Fibroblast of gingiva (primary cell): ENCODE data around the gene NFE2L1.
A peak's percentile ranks its signal among the peaks of the same experiment; 100 is the strongest.
"Not testable (repeated sequence)": the region's sequence is repeated elsewhere in the genome, so short reads cannot be mapped to it uniquely, and the experiment has no call there.

Experiments used
- DNase-seq: peaks from one replicate; pipeline ENCODE4 v3.0.0-alpha.2; 2011; ENCODE audit warnings: low read depth

Gene NFE2L1

DNA sequence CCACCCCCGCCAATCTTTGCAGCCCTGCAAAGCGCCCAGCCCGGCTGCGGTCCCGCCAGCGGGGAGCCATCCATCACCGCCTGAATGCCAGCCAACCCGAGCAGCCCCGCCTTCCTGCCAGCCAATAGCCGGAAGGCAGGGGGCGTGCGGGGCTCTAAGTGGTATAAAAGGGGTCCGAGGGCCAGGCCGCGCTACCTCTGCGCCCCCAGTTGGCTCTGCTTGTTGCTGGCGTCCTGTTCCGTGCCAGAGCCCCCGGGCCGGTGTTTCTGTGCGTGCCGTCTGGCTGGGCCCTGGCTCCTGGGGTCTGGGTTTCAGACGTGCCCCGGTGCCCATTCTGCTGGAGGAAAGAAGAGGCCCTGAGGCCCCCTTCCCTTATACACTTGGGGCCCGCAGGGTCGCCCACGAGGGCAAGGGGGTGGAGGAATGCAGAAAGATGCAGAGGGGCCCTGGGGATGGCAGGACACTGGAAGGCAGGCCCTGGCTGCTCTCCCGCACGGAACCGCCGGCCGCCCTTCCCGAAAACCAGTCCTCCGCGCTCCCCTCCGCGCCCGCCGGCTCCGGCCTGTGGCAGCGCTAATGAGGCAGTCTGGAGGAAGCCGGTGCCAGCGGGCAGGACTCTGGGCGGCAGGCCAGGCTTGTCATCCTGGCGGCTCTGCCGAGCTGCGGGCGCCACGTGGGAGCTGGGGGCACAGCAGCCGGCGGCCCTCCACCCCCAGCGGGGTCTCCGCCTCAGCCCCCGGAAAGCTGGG, 24.6 kb upstream of the NFE2L1 start:
- DNase-seq, result peak; percentile 82

DNA sequence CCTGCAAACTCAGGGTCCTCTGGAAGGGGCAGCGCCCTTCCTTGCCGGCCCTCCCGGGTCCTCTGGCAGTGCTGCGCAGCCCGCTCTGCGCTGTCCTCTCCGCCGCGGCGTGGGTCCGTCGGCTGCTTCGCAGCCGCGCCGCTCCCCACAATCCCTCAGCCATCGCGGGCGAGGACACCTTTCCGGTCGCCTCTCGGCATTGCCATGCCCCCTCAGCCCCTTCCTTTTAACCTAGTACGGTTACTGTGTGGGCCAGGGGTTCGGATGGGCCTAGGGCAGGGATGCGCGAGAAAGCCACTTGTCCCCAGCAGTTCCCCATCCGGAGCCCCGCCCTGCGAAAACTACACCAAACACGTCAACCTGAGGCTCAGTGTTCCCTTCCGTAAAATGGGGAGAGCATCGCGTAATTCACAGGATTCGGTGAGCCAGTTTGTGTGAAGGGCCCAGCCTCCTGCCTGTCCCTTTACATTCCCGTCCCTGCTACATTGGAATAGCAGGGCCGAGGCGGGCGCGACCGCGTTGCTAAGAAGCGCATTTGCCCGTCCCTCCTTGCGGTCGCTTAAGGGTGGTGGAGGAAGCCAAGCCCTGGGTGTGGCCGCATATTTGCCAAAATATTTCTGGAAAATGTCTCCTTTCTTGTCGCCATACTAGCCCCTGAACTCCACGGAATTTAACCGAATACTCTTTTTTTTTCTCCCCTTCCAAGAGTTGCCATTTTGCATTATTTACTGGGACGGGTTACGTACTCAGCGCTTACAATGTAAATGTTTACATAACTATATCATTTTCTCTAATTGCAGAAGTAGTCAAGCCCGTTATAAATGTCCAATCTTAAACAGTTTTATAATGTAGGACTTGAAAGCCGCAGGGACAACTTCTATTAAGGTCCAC, 23.8 kb upstream of the NFE2L1 start:
- peak; percentile 60 for DNase-seq

DNA sequence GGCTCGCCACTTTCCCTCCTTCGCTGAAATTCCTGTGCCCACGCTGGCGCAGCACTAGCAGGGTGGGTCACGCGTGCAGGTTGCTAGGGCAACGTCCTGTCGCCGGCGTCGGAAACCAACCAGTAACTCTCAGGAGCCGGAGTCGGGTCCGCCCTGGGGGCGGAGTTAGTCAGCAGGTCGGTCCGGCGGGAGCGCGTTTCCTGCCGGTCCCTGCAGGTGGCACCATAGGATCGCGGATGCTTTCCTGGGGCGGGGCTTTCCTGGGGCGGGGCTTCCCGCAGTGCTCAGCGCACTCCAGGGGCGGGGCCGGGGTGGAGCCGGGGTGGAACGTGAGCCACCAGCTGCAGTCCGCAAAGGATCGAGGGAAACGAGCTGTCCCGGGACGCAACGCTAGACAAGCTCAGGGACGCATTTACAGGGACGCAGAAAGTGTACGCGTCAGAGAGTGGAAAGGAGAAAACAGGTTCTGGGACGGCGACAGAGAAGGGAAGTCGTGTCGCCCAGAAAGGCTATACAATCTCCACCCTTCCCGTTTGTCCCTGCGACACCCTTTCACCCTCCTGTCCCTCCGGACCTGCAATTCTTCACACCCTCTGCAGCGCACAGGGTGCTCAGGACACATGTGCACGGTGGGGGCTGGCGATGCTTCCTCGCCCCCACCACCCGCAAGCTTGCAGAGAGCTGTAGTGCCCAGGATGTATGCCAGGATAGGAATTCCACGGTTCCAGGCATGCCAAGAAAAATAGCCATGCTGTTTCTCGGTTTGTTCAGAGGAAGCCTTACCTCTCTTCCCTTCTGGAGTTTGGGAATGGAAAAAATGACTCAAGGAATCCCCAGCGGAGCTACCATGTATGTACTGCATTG, 22.9 kb upstream of the NFE2L1 start:
- peak; percentile 94 for DNase-seq

- no peak for DNase-seq
These were observed 22.2 kb upstream of the NFE2L1 start for GRCh38 chr17:48025904-48026501.

DNA sequence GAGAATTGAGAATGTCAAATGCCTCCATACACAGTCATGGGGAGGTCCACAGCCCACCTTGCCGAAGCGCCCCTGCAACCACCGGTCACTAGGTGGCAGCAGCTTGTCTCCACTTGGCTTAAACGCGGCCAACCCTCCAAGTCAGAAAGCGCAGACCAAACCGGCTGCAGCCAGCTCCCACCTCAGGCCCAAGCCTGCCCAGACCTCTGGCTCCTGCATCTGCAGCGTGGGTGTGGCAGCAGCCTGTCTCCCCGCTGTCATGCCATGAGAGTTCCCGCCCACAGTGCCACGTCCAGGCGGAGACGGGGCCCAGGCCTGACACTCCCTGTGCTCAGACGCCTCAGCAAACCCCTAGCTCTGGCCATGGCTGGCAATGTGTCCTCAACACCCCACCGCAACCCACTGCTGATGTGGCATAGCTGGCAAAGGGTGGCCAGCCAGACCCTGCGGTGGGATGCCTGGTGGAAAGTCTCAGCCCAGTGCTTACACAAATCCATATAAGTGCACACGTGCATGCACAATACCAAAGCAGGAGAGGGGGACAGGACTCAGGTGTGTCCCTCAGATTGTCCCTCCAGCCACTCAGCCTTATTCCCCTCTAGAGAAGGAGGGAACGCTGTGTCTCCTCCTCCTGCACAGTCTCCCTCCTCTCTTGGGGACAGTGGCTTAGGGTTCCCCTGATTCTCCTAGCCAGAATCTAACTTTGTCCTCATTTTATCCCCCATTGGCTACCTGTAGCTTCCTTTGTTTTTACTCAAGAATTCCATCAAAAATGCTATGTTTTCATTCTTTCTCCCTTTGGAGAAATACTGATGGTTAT, 21.4 kb upstream of the NFE2L1 start:
- peak; percentile 93 for DNase-seq

- no peak for DNase-seq
These were observed 20.7 kb upstream of the NFE2L1 start for GRCh38 chr17:48027322-48027981.

DNA sequence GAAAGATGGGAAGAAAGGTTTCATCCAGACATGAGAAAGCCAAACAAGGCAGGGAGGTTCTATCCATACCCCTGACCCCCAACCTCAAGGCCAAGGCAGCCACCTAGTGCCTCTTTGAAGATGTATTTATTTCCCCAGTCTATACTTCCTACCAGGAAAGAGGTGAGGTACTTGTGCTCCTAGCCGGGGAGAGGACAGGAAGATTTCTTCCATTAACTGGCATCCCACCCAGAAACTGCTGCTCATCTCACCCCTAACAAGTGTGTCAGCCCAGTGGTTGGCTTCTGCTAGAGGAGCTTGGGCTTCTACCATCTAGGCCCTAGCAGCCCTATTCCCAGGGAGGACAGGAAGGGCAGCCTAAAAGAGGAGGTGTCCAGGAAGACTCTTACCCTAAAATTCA, 19.4 kb upstream of the NFE2L1 start:
- DNase-seq, result no peak

DNA sequence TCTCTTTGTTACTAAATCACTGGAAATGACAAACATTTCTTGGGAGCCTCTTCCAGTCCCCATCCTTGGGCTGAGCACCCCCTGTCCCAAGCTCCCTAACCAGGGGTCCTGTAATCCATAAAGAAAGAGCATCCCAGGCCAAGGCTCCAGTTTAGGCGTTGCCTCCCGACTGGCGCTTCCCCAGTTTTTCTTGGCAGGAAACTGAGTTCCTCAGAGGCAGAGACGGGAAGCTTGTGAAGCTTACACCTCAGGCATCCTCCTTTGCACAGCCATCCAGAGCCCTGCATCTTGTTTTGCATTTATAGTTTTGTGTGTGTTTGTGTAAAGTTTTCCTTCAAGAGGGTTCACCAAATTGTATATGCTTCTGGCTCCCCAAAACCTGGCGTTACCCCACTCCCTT, 17.6 kb upstream of the NFE2L1 start:
- peak; percentile 53 for DNase-seq

DNA sequence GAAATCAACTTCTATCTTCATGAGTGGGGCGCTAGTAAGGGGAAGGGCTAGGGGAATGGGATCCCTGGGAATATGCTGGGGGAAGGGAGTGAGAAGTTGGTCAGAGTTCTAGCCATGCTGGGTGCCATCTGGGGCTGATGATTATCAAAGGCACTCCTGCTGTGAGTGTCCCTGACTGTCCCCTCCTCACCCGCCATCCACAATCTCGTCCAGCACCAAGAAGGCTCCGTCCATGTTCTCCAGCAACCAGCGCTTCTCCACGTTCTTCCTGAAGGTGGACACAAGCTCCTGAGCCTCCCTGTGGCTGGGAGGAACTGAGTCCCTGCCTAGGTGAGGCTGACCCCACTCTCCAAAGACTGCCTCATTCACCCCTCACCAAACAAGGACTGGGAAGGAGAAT, 16.2 kb upstream of the NFE2L1 start:
- no peak for DNase-seq

DNA sequence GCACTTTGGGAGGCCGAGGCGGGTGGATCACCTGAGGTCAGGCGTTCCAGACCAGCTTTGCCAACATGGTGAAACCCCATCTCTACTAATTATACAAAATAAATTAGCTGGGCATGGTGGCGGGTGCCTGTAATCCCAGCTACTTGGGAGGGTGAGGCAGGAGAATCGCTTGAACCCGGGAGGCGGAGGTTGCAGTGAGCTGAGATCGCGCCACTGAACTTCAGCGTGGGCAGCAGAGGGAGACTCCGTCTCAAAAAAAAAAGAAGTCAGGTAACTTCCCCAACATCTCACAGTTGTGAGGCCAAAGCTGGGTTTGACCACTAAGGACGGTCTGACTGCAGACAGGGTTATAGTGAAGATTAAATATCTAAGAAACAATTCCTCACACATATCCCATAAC, 13.4 kb upstream of the NFE2L1 start:
- DNase-seq, result not testable (repeated sequence)

- no peak for DNase-seq
These were observed 11.5 kb upstream of the NFE2L1 start for GRCh38 chr17:48036693-48037035.

DNA sequence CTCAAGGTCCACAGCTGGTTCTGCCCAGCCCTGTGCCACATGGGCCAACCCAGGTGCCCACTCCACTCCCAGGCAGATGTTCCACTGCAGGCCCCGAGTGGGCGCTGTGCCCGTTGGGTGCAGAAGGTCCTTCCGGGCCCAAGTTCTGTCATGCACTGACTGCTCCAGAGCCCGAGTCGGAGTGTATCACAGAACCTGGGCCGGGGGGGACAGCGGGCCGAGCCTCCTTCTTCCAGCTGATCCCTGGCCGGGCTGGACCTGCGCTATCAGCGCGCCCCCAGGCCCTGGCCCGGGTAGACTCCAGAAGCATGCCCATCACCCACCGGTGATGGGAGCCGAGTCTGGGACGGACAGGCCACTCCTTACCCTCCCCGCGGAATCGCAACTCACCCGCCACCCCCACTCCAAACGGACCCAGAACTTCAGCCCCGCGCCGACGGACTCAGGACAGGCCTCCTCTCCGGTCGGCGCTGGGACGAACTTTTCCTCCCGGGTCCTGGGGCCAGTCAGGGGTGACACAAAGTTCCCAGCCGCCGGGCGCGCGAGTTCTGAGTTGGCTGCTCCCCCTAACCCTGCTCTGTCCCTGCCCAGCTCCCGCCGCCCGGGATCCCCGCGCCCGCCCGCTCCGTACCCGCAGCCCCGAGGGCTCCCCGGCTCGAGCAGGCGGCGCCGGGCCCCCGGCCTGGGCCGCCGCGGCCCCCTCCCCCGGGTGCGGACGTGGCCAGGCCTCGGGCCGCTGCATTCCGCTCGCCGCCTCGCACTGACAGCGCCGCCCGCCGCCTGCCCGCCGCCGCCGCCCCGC, 10.9 kb upstream of the NFE2L1 start, which contains the start of gene COPZ2:
COPZ2 (minus strand) TSS at position 762 of the 802 bp plus-strand sequence; CDS start at position 742, 20 bp downstream.
- peak; percentile 68 for DNase-seq

DNA sequence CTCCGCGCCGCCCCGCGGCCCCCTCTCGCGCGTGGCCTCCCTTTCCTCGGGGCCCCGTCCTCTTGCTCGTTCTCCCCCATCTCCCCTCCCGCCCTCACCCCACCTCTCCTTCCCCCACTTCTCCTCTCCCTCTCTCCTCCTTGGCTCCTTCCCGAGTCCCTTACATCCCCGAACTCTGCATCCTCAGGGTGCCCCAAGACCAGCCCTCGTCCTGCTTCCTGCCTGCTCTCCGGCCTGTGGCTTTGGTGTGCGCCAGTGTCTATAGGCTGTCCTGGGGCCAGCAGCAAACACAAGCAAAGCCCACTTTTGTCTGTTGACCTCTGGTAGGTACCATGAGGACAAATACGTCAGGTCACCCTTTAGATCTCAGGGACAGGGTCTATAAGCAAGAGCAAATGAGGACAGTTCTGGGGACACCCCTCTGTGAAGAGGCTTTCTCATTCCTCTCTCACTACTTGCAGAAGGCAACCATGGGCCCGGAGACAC, 10.3 kb upstream of the NFE2L1 start:
- peak; percentile 18 for DNase-seq

- no peak for DNase-seq
These were observed 9.5 kb upstream of the NFE2L1 start for GRCh38 chr17:48038687-48039086.

DNA sequence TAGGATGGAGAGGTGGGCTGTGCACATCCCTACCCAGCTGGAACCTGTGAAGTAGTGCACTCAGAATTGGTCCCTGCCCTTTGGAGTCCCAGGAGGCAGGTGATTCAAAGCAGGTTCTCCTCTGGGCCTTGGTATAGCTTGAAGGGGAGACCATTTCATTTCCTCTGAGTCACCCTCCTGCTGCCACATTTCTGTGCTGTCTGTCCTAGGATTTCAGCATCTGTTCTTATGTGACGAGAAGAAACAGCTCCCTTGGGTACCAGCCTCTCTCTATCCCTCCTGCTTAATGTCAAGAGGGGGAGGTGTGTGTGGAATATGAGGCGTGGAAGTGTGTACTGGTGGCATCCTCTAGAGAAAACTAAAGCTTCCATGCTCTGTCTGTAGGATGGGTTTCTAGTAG, 5.0 kb upstream of the NFE2L1 start:
- DNase-seq, result no peak

DNA sequence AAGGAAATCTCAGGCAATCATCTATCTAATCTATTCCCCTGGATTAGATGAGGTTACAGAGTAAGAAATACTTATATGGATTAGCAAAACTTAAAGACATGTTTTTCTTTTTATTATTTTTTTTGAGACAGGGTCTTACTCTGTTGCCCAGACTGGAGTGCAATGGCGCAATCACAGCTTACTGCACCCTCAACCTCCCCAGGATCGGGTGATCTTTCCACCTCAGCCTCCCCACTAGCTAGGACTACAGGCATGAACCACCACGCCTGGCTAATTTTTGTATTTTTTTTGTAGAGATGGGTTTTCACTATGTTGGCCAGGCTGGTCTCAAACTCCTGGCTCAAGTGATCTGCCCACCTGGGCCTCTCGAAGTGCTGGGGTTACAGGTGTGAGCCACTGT, 3.3 kb upstream of the NFE2L1 start:
- no peak for DNase-seq

- DNase-seq, result peak; percentile 45
These were observed 2.7 kb upstream of the NFE2L1 start for GRCh38 chr17:48045316-48046001.

DNA sequence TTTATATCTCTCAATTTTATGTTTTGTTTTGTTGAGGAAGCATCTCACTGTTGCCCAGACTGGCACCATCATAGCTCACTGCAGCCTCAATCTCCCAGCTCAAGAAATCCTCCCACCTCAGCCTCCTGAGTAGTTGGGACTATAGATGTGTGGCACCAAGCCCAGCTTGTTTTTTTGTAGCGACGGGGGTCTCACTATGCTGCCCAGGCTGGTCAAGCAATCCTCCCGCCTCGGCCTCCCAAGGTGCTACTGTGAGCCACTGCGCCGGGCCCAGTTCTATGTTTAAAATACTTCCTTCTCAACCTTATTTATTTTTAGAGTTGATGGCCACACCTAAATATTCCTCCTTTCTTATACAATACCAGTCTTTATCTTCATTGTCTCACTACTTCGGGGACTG, 1.9 kb upstream of the NFE2L1 start:
- DNase-seq, result no peak
